DMS53 (cell line): ENCODE results near the gene MT1H.

Experiments
- DNase-seq: peaks from one replicate; lab custom pipeline; 2025; lab: John Stamatoyannopoulos, UW

The MT1H gene

GRCh38 chr16:56636616-56637413, 32.8 kb upstream of the MT1H start:
- no peak for DNase-seq

GRCh38 chr16:56637814-56638750, 31.5 kb upstream of the MT1H start, which contains the start of gene MT1A:
MT1A (plus strand) TSS chr16:56638666; CDS start chr16:56638739, 73 bp downstream.
- DNase-seq = peak; percentile 79

- DNase-seq = no peak
These were observed 30.6 kb upstream of the MT1H start for GRCh38 chr16:56639045-56639444.

GRCh38 chr16:56640076-56640475, 29.5 kb upstream of the MT1H start:
- no peak for DNase-seq

- DNase-seq = no peak
These were observed 28.4 kb upstream of the MT1H start for GRCh38 chr16:56641166-56641565.

GRCh38 chr16:56643080-56643778, 26.4 kb upstream of the MT1H start:
- peak; percentile 95 for DNase-seq

GRCh38 chr16:56643833-56644232, 25.8 kb upstream of the MT1H start:
- no peak for DNase-seq

- no peak for DNase-seq
These were observed 24.3 kb upstream of the MT1H start for GRCh38 chr16:56645311-56645710.

- DNase-seq = no peak
These were observed 23.8 kb upstream of the MT1H start for GRCh38 chr16:56645838-56646237.

GRCh38 chr16:56647641-56648431, 21.8 kb upstream of the MT1H start:
- DNase-seq = no peak

GRCh38 chr16:56649271-56649670, 20.3 kb upstream of the MT1H start:
- DNase-seq = no peak

- DNase-seq = peak; percentile 29
These were observed 19.8 kb upstream of the MT1H start for GRCh38 chr16:56649820-56650219.

GRCh38 chr16:56651586-56651985, 18.0 kb upstream of the MT1H start, which contains the start of gene MT1B:
MT1B (plus strand) TSS chr16:56651886; CDS start chr16:56651954, 68 bp downstream.
- DNase-seq = no peak

- DNase-seq = no peak
These were observed 17.0 kb upstream of the MT1H start for GRCh38 chr16:56652600-56652999.

GRCh38 chr16:56653218-56653617, 16.4 kb upstream of the MT1H start:
- no peak for DNase-seq

GRCh38 chr16:56657555-56658326, 11.9 kb upstream of the MT1H start, which contains the start of gene MT1F:
MT1F (plus strand) TSS chr16:56657959; CDS start chr16:56658059, 100 bp downstream.
- peak; percentile 91 for DNase-seq

- no peak for DNase-seq
These were observed 11.2 kb upstream of the MT1H start for GRCh38 chr16:56658327-56658875.

- DNase-seq = peak; percentile 63
These were observed 7.0 kb upstream of the MT1H start for GRCh38 chr16:56662357-56663354.

GRCh38 chr16:56664506-56664905, 5.1 kb upstream of the MT1H start:
- DNase-seq = no peak
